BLaER1 treated with 17β-estradiol and CSF1 and Interleukin-3, amounts not matched to agents 10 nM and 100 nM (cell line): ENCODE data around the gene PTPRT.

Experiments used
- H3K27ac ChIP-seq, 11 experiments: shearing (Covaris generic); formaldehyde crosslinking; 2 replicates each; pipeline ENCODE4 v1.8.1; 2022
- H3K27me3 ChIP-seq, 11 experiments: shearing (Covaris generic); formaldehyde crosslinking; 2 replicates each; pipeline ENCODE4 v1.8.1; 2022
- H3K36me3 ChIP-seq, 11 experiments: shearing (Covaris generic); formaldehyde crosslinking; 2 replicates each; pipeline ENCODE4 v1.8.1; 2022
- H3K4me1 ChIP-seq, 10 experiments: shearing (Covaris generic); formaldehyde crosslinking; 2 replicates each; pipeline ENCODE4 v1.8.1; 2022
- H3K4me2 ChIP-seq, 11 experiments: shearing (Covaris generic); formaldehyde crosslinking; 2 replicates each; pipeline ENCODE4 v1.8.1; 2022
- H3K4me3 ChIP-seq, 10 experiments: shearing (Covaris generic); formaldehyde crosslinking; 2 replicates each; pipeline ENCODE4 v1.8.1; 2022
- H3K9ac ChIP-seq, 11 experiments: shearing (Covaris generic); formaldehyde crosslinking; 2 replicates each; pipeline ENCODE4 v1.8.1; 2022
- H3K9me3 ChIP-seq, 11 experiments: shearing (Covaris generic); formaldehyde crosslinking; replicated peaks in 1 of 11; 2 replicates each; pipeline ENCODE4 v1.8.1; 2022
- H4K20me1 ChIP-seq, 11 experiments: shearing (Covaris generic); formaldehyde crosslinking; 2 replicates each; pipeline ENCODE4 v1.8.1; 2022
- Cebpa-rat ChIP-seq, 11 experiments: shearing (Covaris generic); IDR thresholded peaks; 2 replicates each; pipeline ENCODE4 v1.8.1; 2022

PTPRT gene

DNA sequence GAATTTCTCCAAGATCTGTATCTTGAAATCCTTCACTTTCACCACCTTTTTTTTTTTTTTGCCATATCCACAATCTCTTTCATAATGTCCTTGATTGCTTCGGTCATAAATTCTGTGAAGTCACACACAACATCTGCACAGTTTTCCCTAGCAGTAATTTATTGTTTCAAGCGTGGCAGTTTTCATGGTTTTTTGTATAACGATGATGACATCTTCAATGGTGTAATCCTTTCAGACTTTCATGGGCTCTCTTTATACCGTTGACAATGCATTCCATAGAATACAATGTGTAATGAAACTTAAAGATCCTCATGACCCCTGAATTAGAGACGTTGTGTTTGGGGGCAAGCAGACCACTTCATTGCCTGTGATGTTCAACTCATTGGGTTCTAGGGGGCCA, 693.1 kb downstream of the PTPRT start:
- Histone ChIP-seq H3K36me3 (no peaks in the 10 kb centered on the region), H3K4me3 (no peak overlapping the region), H3K9ac (no peak overlapping the region), H3K4me1 (peaks cover 5 to 66% (median 27%) of the 10 kb centered on the region in 10 experiments; a peak in 17 of 20 replicates), H3K27me3 (no peaks in the 10 kb centered on the region), H3K27ac (0 out of 22 replicates have a peak overlapping the region, but pooled peaks of 1 of the 11 experiments have one; percentile 4), H3K4me2 (peak overlapping the region in 2 of 11 experiments; percentile 4 to 26; a peak in 2 of 22 replicates), H4K20me1 (no peaks in the 10 kb centered on the region), H3K9me3 (no peaks in the 10 kb centered on the region)
- TF ChIP-seq Cebpa-rat (IDR thresholded peaks at IDR 0.05) = no peak

DNA sequence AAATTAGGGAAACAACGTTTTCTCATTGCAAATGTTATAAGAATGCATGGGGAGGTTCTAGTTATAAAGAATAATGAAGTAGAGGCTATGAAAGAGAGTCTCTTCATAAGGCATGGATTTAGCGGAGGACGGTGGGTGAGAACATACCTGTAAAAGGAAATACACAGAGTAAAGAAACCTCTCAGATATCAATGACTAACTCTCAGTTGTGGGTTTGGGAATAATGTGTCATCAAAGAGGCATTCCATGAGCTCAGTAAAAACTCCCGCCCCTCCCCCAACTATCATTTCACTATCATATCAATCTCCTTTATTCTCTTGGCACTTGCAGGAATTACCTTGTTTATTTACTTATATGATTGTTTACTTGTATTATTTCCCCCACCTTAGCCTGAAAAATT, 695.4 kb downstream of the PTPRT start:
- peak overlapping the region in 6 of 11 experiments; percentile 74 to 91 (median 88); a peak in 10 of 22 replicates for H3K27ac ChIP-seq
- no peaks in the 10 kb centered on the region for H4K20me1 ChIP-seq
- H3K9me3 ChIP-seq = no peaks in the 10 kb centered on the region
- TF ChIP-seq Cebpa-rat (IDR thresholded peaks at IDR 0.05) = no peak
- H3K36me3 ChIP-seq = no peaks in the 10 kb centered on the region
- no peak overlapping the region; a peak in 1 of 22 replicates for H3K9ac ChIP-seq
- peaks cover 5 to 86% (median 35%) of the 10 kb centered on the region in 10 experiments; a peak in 17 of 20 replicates for H3K4me1 ChIP-seq
- no peaks in the 10 kb centered on the region for H3K27me3 ChIP-seq
- peak overlapping the region in 6 of 11 experiments; percentile 59 to 82 (median 77); a peak in 10 of 22 replicates for H3K4me2 ChIP-seq
- no peak overlapping the region for H3K4me3 ChIP-seq

DNA sequence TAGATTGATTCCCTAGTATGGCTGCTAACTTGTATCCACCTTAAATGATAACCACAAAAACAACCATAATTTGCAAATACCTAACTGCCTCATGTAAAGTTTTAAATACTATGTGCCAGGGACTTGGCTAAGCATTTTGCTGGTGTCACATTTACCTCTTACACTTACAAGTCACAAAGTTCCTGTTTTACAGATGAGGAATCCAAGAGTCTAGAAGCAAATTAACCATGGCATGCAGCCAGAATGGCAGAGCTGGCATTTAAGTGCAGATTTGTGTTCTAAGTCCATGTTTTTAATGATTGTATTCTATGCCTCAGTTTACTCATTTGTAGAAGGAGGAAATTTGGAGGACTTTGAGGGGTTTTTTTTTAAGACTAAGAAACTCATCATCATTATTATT, 696.7 kb downstream of the PTPRT start:
- peak overlapping the region in 9 of 11 experiments; percentile 29 to 82 (median 73); a peak in 16 of 22 replicates for H3K4me2 ChIP-seq

DNA sequence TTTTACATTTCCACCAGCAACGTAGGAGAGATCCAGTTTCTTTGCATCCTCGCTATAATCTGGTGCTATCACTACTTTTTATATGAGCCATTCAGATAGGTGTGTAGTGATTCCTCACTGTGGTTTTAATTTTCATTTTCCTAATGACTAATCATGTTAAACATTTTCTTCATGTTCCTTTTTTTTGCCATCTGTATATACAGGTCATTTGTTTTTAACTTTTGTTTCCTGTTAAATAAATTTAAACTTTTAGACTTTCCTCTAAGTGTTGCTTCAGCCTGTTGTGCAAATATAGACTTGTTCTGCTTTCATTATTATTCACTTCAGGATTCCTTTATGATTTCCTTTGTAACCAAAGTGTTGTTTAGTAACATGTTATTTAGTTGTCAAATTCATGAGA, 697.4 kb downstream of the PTPRT start:
- Histone ChIP-seq H3K27ac (peak overlapping the region in 9 of 11 experiments; percentile 52 to 91 (median 86); a peak in 17 of 22 replicates), H3K4me1 (peaks cover 5 to 98% (median 40%) of the 10 kb centered on the region in 10 experiments; a peak in 17 of 20 replicates), H3K4me2 (peak overlapping the region in 7 of 11 experiments; percentile 56 to 82 (median 74); a peak in 14 of 22 replicates), H3K27me3 (no peaks in the 10 kb centered on the region), H3K9ac (peak overlapping the region in 6 of 11 experiments; percentile 52 to 72 (median 62); a peak in 11 of 22 replicates), H3K36me3 (no peaks in the 10 kb centered on the region), H3K9me3 (no peaks in the 10 kb centered on the region), H3K4me3 (no peak overlapping the region), H4K20me1 (no peaks in the 10 kb centered on the region)
- peak in 2 of 11 experiments; percentile 78 to 80; a peak in 5 of 22 replicates for TF ChIP-seq Cebpa-rat (IDR thresholded peaks at IDR 0.05)

More for the DNA sequence above, 696.7 kb downstream of the PTPRT start:
- no peak for TF ChIP-seq Cebpa-rat (IDR thresholded peaks at IDR 0.05)
- Histone ChIP-seq H3K4me1 (peaks cover 5 to 93% (median 37%) of the 10 kb centered on the region in 10 experiments; a peak in 17 of 20 replicates), H3K9me3 (no peaks in the 10 kb centered on the region), H3K36me3 (no peaks in the 10 kb centered on the region), H3K9ac (peak overlapping the region in 7 of 11 experiments; percentile 18 to 72 (median 60); a peak in 12 of 22 replicates), H4K20me1 (no peaks in the 10 kb centered on the region), H3K27me3 (no peaks in the 10 kb centered on the region), H3K27ac (peak overlapping the region in 9 of 11 experiments; percentile 52 to 91 (median 86); a peak in 18 of 22 replicates), H3K4me3 (no peak overlapping the region)

DNA sequence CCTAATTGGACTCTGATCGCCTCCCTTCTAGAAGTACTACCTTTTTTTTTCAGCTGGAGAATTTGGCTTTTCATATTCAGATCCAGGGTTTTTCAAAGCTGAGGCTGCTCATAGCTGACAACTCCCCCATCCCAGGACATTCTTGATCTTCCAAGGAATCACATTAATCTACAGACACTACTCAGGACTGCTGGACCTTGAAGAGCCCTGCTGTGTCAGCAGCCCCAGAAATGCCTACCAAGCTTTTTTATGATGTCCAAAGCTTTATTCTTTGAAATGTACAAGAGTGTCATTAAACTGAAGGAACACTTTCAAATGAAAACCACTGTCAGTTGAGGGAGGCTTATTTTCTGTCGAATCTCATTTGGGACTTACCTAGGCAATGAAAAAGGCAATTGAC, 704.1 kb downstream of the PTPRT start:
- peak overlapping the region in 8 of 11 experiments; percentile 5 to 79 (median 74); a peak in 14 of 22 replicates for H3K9ac ChIP-seq
- peak overlapping the region; percentile 60 to 96 (median 88); a peak in 20 of 22 replicates for H3K4me2 ChIP-seq
- peak overlapping the region in 9 of 11 experiments; percentile 59 to 93 (median 82); a peak in 16 of 22 replicates for H3K27ac ChIP-seq
- H3K9me3 ChIP-seq = 0 out of 22 replicates have a peak, but pooled peaks cover 0 to 11% (median 0%) of the 10 kb centered on the region in 11 experiments
- peaks cover 9 to 79% (median 48%) of the 10 kb centered on the region in 10 experiments; a peak in 19 of 20 replicates for H3K4me1 ChIP-seq
- TF ChIP-seq Cebpa-rat (IDR thresholded peaks at IDR 0.05) = no peak
- H3K4me3 ChIP-seq = peak overlapping the region in 5 of 10 experiments; percentile 20 to 47 (median 43); a peak in 3 of 20 replicates
- no peaks in the 10 kb centered on the region for H4K20me1 ChIP-seq
- no peaks in the 10 kb centered on the region for H3K27me3 ChIP-seq
- no peaks in the 10 kb centered on the region for H3K36me3 ChIP-seq

DNA sequence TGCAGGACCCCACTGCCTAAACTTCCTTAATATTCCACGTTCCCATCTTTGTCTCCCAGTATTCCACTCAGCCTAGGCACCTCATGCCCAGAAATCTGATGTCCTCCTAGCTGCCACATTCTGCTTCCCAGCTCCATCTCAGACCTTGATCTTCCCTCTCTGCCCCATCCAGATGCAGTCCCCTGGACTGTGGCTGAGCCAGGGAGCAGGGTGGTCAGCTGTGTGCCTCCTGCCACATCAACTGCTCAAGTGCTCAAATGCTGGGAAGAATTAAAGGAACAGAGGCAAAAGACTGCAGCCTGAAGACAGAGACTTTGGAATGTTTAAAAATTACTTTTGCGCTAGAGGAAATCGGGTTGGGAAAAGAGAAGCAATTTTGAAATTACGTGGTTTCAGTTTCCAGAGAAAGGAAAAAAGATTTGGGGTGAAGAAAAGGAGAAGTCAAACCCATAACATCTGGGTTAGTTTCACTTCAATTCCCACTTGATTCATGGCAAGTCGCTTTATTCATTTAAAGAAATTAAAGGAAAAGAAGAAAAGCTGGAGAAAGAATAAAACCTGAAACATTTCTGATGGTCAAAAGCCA, 704.8 kb downstream of the PTPRT start:
- H3K27ac ChIP-seq = peak overlapping the region in 10 of 11 experiments; percentile 54 to 93 (median 82); a peak in 18 of 22 replicates
- no peaks in the 10 kb centered on the region for H4K20me1 ChIP-seq

DNA sequence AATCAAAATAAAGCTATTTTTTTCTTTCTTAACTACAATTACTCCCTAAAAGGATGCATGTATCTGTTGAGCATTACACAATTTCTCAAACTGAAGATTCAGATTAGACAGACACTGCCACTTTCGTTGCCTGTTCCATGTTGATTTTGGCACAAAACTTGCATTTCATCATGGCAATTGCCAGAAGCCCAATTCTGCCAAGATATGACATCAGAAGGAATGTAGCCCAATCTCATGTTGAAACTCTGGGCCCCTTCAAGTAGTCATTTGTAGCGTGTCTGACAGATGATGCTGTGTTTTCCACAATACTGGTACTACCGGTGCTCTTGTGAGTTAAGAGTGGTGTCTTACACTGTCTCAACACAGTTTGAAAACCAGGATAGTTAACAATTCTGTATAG, 705.4 kb downstream of the PTPRT start:
- Histone ChIP-seq H3K9ac (peak overlapping the region in 9 of 11 experiments; percentile 28 to 79 (median 73); a peak in 13 of 22 replicates), H3K4me1 (peaks cover 9 to 67% (median 46%) of the 10 kb centered on the region in 10 experiments; a peak in 19 of 20 replicates), H3K27ac (peak overlapping the region in 10 of 11 experiments; percentile 54 to 93 (median 82); a peak in 17 of 22 replicates), H3K9me3 (0 out of 22 replicates have a peak, but pooled peaks cover 0 to 11% (median 0%) of the 10 kb centered on the region in 11 experiments), H3K27me3 (no peaks in the 10 kb centered on the region), H3K4me2 (peak overlapping the region in 10 of 11 experiments; percentile 67 to 96 (median 89); a peak in 20 of 22 replicates), H4K20me1 (no peaks in the 10 kb centered on the region), H3K4me3 (peak overlapping the region in 2 of 10 experiments; percentile 47; a peak in 2 of 20 replicates), H3K36me3 (no peaks in the 10 kb centered on the region)
- TF ChIP-seq Cebpa-rat (IDR thresholded peaks at IDR 0.05) = no peak

More for the DNA sequence above, 704.8 kb downstream of the PTPRT start:
- TF ChIP-seq Cebpa-rat (IDR thresholded peaks at IDR 0.05) = no peak
- Histone ChIP-seq H3K9ac (peak overlapping the region in 9 of 11 experiments; percentile 28 to 79 (median 73); a peak in 14 of 22 replicates), H3K4me3 (peak overlapping the region in 6 of 10 experiments; percentile 20 to 54 (median 45); a peak in 9 of 20 replicates), H3K36me3 (no peaks in the 10 kb centered on the region), H3K9me3 (0 out of 22 replicates have a peak, but pooled peaks cover 0 to 11% (median 0%) of the 10 kb centered on the region in 11 experiments), H3K4me2 (peak overlapping the region; percentile 60 to 96 (median 88)), H3K27me3 (no peaks in the 10 kb centered on the region), H3K4me1 (peaks cover 9 to 72% (median 48%) of the 10 kb centered on the region in 10 experiments; a peak in 19 of 20 replicates)

DNA sequence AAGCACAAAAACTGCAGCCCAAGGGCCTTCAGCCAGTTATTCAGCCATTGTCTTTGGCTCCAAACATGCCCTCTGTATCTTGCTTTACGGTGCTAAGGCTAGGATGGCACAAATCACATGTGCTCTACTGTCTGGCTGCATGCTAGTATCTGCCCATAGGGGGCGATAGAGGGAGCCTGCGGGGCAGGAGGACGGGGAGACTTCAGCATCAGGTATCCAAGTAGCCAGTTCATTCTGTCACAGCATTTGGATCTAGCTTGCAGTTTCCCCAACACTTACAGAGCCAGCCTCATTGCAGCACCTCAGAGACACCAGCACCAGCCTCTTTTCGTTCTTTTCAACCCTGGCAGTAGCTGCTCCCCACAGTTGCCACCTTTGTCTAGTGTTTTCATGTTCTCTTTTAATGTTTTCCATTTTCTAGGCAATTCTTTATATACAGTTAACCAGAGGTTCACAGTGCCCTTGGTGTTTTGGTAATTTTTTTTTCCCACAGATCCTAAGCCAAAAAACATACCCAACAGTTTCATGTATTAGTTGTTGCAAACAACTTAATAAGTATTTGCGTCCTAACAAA, 705.9 kb downstream of the PTPRT start:
- H3K4me3 ChIP-seq = no peak overlapping the region
- no peaks in the 10 kb centered on the region for H4K20me1 ChIP-seq
- H3K9me3 ChIP-seq = 0 out of 22 replicates have a peak, but pooled peaks cover 0 to 11% (median 0%) of the 10 kb centered on the region in 11 experiments
- no peaks in the 10 kb centered on the region for H3K36me3 ChIP-seq
- peak overlapping the region in 9 of 11 experiments; percentile 27 to 93 (median 82); a peak in 15 of 22 replicates for H3K27ac ChIP-seq
- peaks cover 9 to 62% (median 44%) of the 10 kb centered on the region in 10 experiments; a peak in 19 of 20 replicates for H3K4me1 ChIP-seq
- H3K9ac ChIP-seq = peak overlapping the region in 1 of 11 experiments; percentile 79; a peak in 3 of 22 replicates
- TF ChIP-seq Cebpa-rat (IDR thresholded peaks at IDR 0.05) = no peak
- H3K4me2 ChIP-seq = peak overlapping the region in 7 of 11 experiments; percentile 87 to 96 (median 90); a peak in 15 of 22 replicates
- no peaks in the 10 kb centered on the region for H3K27me3 ChIP-seq
